ENCODE data around the gene NDUFA1.
"Not testable (repeated sequence)": the region's sequence is repeated elsewhere in the genome, so short reads cannot be mapped to it uniquely, and the experiment has no call there.

Gene NDUFA1

GRCh38 chrX:119885554-119886428, 14.2 kb downstream of the NDUFA1 start:
- H3K4me1 Mint-ChIP-seq (ENCODE audit: low read depth in 2 of 2) = peaks cover 5% of the 10 kb centered on the region in 2 donors
- DNase-seq = peak in 2 of 3 experiments; percentile 10 to 15
- peak overlapping the region in 1 of 2 donors; percentile 35 for H3K27ac Mint-ChIP-seq
- no peaks in the 10 kb centered on the region for H3K9me3 Mint-ChIP-seq
- H3K4me3 Mint-ChIP-seq = peak overlapping the region; percentile 59 to 62
- peaks cover 6% of the 10 kb centered on the region for H3K36me3 Mint-ChIP-seq (ENCODE audit: insufficient read depth)
- no peaks in the 10 kb centered on the region for H3K27me3 Mint-ChIP-seq
- ATAC-seq (replicated peaks) = peak; percentile 66

DNA sequence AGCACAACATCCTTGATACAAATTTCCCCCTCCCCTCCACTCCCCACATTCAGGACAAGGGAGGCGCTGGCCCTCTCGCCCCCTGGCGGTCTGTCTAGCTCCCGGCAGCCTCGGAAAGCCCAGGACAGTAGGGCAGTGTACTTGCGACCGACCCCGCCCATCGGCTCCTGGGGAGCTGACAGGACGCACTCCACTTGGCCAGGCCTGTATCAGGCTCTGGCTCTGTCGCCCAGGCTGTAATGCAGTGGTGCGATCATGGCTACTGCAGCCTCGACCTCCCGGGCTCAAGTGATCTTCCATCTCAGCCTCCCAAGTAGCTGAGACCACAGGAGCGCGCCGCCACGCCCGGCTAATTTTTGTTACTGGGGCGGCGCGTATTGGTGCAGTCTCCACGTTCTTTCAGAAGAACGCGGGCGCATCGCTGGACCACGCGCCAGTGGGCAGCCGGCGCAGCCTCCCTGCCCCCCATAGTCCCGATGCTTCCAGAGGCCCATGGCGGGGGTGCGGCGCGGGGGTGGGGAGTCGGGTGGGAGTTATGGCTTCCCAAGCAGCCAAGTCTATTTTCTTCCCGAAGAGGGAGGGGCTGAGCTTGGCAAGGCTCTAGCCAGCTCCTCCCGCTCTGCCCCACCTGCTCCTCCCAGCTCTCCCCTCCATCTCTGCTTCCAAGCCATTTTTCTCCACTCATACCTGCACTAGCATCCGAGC, 16.2 kb downstream of the NDUFA1 start:
- Mint-ChIP-seq H3K9me3 (no peaks in the 10 kb centered on the region), H3K27ac (no peak overlapping the region), H3K36me3 (ENCODE audit: insufficient read depth) (no peaks in the 10 kb centered on the region), H3K4me3 (peak overlapping the region; percentile 48 to 65), H3K4me1 (ENCODE audit: low read depth in 2 of 2) (peaks cover 5% of the 10 kb centered on the region in 2 donors), H3K27me3 (no peaks in the 10 kb centered on the region)
- DNase-seq (peak; percentile 36 to 42 (median 40)), ATAC-seq (replicated peaks) (peak; percentile 84)

- H3K4me3 Mint-ChIP-seq; H3K36me3 Mint-ChIP-seq (ENCODE audit: insufficient read depth); H3K27ac Mint-ChIP-seq; ATAC-seq (replicated peaks); H3K4me1 Mint-ChIP-seq (ENCODE audit: low read depth in 2 of 2); DNase-seq; H3K9me3 Mint-ChIP-seq; H3K27me3 Mint-ChIP-seq: not testable (repeated sequence)
Observed at GRCh38 chrX:119890626-119891025, 19.0 kb downstream of the NDUFA1 start.

- ATAC-seq (replicated peaks); H3K9me3 Mint-ChIP-seq; H3K36me3 Mint-ChIP-seq (ENCODE audit: insufficient read depth); H3K4me1 Mint-ChIP-seq (ENCODE audit: low read depth in 2 of 2); DNase-seq; H3K27ac Mint-ChIP-seq; H3K27me3 Mint-ChIP-seq; H3K4me3 Mint-ChIP-seq: not testable (repeated sequence)
Observed at GRCh38 chrX:119891961-119892692, 20.5 kb downstream of the NDUFA1 start.

GRCh38 chrX:119895843-119896326, 24.3 kb downstream of the NDUFA1 start, which contains the start of gene AKAP14:
AKAP14 (plus strand) TSS chrX:119895893; CDS start chrX:119903224, 7,331 bp downstream.
- no peaks in the 10 kb centered on the region for H3K4me1 Mint-ChIP-seq (ENCODE audit: low read depth in 2 of 2)
- no peak within 1 kb of the TSS for H3K27ac Mint-ChIP-seq
- H3K27me3 Mint-ChIP-seq = no peaks in the 10 kb centered on the region
- H3K4me3 Mint-ChIP-seq = no peak within 1 kb of the TSS
- DNase-seq (no peak), ATAC-seq (replicated peaks) (no peak)
- H3K36me3 Mint-ChIP-seq (ENCODE audit: insufficient read depth) = peaks cover 4% of the 10 kb centered on the region
- H3K9me3 Mint-ChIP-seq = no peaks in the 10 kb centered on the region

- no peaks in the 10 kb centered on the region for H3K9me3 Mint-ChIP-seq
- no peaks in the 10 kb centered on the region for H3K27me3 Mint-ChIP-seq
- H3K27ac Mint-ChIP-seq = no peak overlapping the region
- no peaks in the 10 kb centered on the region for H3K4me1 Mint-ChIP-seq (ENCODE audit: low read depth in 2 of 2)
- H3K4me3 Mint-ChIP-seq = no peak overlapping the region
- no peak for ATAC-seq (replicated peaks)
- H3K36me3 Mint-ChIP-seq (ENCODE audit: insufficient read depth) = peaks cover 4% of the 10 kb centered on the region
- DNase-seq = no peak
Observed at GRCh38 chrX:119899125-119899524, 27.5 kb downstream of the NDUFA1 start.

DNA sequence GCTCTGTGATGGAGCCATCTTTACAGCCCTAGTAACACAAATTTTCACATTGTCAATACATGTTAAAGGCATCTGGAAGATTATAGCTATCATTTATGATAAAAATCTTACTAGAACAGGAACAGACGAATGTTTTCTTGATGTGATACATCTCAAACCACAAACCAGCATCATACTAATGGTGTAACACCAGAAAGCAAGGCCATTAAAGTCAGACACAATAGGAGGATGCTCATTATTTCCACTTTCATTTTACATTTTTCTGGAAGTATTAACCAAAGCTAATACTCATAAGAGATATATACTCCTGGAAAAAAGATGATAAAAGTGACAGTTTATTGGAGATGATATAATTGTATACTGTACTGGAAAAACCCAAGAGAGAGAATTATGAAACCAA, 29.3 kb downstream of the NDUFA1 start:
- Mint-ChIP-seq H3K4me3 (no peak overlapping the region), H3K9me3 (no peaks in the 10 kb centered on the region), H3K4me1 (ENCODE audit: low read depth in 2 of 2) (no peaks in the 10 kb centered on the region), H3K36me3 (ENCODE audit: insufficient read depth) (peaks cover 4% of the 10 kb centered on the region), H3K27ac (peak overlapping the region in 1 of 2 donors; percentile 72), H3K27me3 (no peaks in the 10 kb centered on the region)
- DNase-seq = no peak
- no peak for ATAC-seq (replicated peaks)

GRCh38 chrX:119916310-119916709, 44.7 kb downstream of the NDUFA1 start:
- H3K9me3 Mint-ChIP-seq = no peaks in the 10 kb centered on the region
- no peaks in the 10 kb centered on the region for H3K4me1 Mint-ChIP-seq (ENCODE audit: low read depth in 2 of 2)
- ATAC-seq (replicated peaks) (no peak), DNase-seq (no peak)
- H3K27ac Mint-ChIP-seq = no peak overlapping the region
- H3K27me3 Mint-ChIP-seq = no peaks in the 10 kb centered on the region
- no peak overlapping the region for H3K4me3 Mint-ChIP-seq
- H3K36me3 Mint-ChIP-seq (ENCODE audit: insufficient read depth) = no peaks in the 10 kb centered on the region

DNA sequence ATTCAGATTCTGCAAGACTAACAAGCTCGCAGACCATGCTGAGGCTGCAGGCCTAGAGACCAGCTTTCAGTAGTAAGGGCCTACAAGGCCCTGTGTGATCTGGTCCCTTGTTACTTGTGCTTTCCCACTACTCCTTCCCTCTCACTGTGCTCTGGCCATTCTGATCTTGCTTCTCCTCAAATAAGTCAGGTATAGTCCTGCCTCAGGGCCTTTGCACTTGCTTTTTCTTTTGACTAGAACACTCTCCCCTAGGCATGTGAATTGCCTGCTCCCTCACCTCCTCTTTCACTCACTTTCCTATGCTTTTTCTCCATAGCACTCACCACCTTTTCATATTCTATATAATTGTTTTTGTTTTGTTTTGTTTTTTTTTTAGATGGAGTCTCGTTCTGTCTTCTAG, 46.2 kb downstream of the NDUFA1 start:
- no peaks in the 10 kb centered on the region for H3K36me3 Mint-ChIP-seq (ENCODE audit: insufficient read depth)

DNA sequence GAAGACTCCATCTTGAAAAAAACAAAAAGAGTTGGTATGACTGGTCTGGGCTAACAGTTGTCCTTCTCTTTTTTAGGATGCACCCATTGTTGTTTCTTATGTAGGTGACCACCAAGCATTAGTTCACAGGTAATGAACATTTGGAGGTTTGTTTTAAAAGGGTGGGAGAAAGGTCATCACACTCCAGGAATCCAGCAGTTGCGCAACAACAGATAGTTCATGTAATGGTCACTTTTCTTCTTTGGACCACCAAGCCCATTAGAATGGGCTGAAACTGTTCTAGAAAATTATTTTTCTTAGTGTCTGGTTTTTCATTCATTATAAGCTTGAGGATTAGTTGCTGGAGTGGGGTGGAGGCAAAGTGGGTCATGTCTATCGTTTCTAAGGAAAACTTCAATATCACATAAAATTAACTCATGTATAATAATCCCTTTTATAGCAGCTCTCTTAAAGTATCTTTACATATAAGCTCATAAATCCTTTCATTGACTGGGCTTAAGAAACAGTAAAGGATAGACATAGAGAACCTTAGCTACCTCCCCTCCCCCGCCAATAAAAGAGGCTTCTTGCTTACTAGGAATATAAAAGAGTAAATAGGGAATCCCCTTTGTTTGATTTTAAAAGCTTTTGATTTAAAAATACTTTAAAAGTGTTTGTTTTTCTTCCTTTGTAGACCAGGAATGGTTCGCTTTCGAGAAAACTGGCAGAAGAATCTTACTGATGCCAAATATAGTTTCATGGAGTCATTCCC, 48.4 kb downstream of the NDUFA1 start:
- peaks cover 4% of the 10 kb centered on the region for H3K36me3 Mint-ChIP-seq (ENCODE audit: insufficient read depth)
- ATAC-seq (replicated peaks) (no peak), DNase-seq (no peak)
- no peak overlapping the region for H3K4me3 Mint-ChIP-seq
- H3K9me3 Mint-ChIP-seq = no peaks in the 10 kb centered on the region
- no peak overlapping the region for H3K27ac Mint-ChIP-seq
- no peaks in the 10 kb centered on the region for H3K27me3 Mint-ChIP-seq
- no peaks in the 10 kb centered on the region for H3K4me1 Mint-ChIP-seq (ENCODE audit: low read depth in 2 of 2)

More for the DNA sequence above, 46.2 kb downstream of the NDUFA1 start:
- Mint-ChIP-seq H3K4me3 (no peak overlapping the region), H3K9me3 (no peaks in the 10 kb centered on the region), H3K4me1 (ENCODE audit: low read depth in 2 of 2) (no peaks in the 10 kb centered on the region), H3K27me3 (no peaks in the 10 kb centered on the region), H3K27ac (no peak overlapping the region)
- no peak for ATAC-seq (replicated peaks)
- DNase-seq = no peak

GRCh38 chrX:119922391-119922790, 50.8 kb downstream of the NDUFA1 start:
- not testable (repeated sequence) for H3K27ac Mint-ChIP-seq; H3K4me3 Mint-ChIP-seq; ATAC-seq (replicated peaks); H3K27me3 Mint-ChIP-seq; H3K9me3 Mint-ChIP-seq; DNase-seq; H3K4me1 Mint-ChIP-seq (ENCODE audit: low read depth in 2 of 2)
- H3K36me3 Mint-ChIP-seq (ENCODE audit: insufficient read depth) = peaks cover 22% of the 10 kb centered on the region

Measured in effector memory CD8-positive, alpha-beta T cell (primary cell).